Measurements from ENCODE around the gene CREB3L1. TPM values are rescaled to one million over a fixed set of nuclear protein-coding genes. Genes with fewer than 3 reads are reported as not detected.
"Not testable (repeated sequence)": the region's sequence is repeated elsewhere in the genome, so short reads cannot be mapped to it uniquely, and the experiment has no call there.

CREB3L1 gene
- total and polyA plus RNA-seq, 2 donors (not counting 3 experiments of a cell fraction or from before 2014, with no cell fraction given), result 0.23 to 0.84 TPM

DNA sequence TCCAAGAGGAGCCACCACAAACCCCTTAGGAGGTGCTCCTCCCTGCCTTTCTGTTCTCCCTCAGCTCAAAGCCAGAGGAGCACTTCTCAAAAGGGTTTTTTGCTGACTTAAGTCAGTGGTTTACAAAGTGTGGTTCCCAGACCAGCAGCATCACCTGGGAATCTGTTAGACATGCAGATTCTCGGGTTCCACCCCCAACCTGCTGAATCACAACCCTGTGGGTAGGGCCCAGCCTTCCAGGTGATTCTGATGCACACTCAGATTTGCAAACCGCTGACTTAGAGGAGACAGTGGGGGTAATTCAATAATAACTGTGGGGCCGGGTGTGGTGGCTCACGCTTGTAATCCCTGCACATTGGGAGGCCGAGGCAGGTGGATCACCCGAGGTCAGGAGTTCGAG, 22.8 kb downstream of the CREB3L1 start:
- intact Hi-C loops (cut with micrococcal nuclease) (no loop called here), dilution Hi-C loops (cut with MboI; ENCODE audit: extremely low pct_ligation_motif_present, low sequenced_read_pairs) (no loop called here)
- no peak overlapping the region for H2AFZ ChIP-seq (ENCODE audit: low read depth, low read length)
- H3K4me3 ChIP-seq (replicated peaks in 1 of 3; ENCODE audit: insufficient read depth in 1 of 3, low read depth in 1 of 3, low read length in 3 of 3), result no peak overlapping the region
- H3K4me1 ChIP-seq (ENCODE audit: control insufficient read depth, extremely low read depth, insufficient read depth, low read length), result peaks cover 17% of the 10 kb centered on the region
- ChIA-PET POLR2A (no interaction called here), CTCF (interaction anchor here (1.0 to 5.9 kb wide), 2 partner anchors 7 to 61 kb away, joined by 5 to 53 read pairs; no protein-coding TSS in a partner anchor)
- no peaks in the 10 kb centered on the region for H3K36me3 ChIP-seq (ENCODE audit: control insufficient read depth in 2 of 2, extremely low read depth in 1 of 2, insufficient read depth in 2 of 2, low read length in 2 of 2)
- H3K79me2 ChIP-seq (ENCODE audit: control insufficient read depth, insufficient read depth, low read length), result no peaks in the 10 kb centered on the region
- H3K9ac ChIP-seq (replicated peaks; ENCODE audit: extremely low read depth, insufficient read depth, low read length), result no peak overlapping the region
- DNase-seq (ENCODE audit: low read depth, low spot score), result no peak
- H3K9me1 ChIP-seq (replicated peaks; ENCODE audit: control insufficient read depth, extremely low read depth, insufficient read depth, low read length), result no peaks in the 10 kb centered on the region
- H3K9me3 ChIP-seq (replicated peaks; ENCODE audit: control insufficient read depth, insufficient read depth, low read length), result no peaks in the 10 kb centered on the region
- no peaks in the 10 kb centered on the region for H3K27me3 ChIP-seq (ENCODE audit: control insufficient read depth in 2 of 2, insufficient read depth in 2 of 2, low read length in 2 of 2)
- no peak overlapping the region for H3K27ac ChIP-seq (ENCODE audit: insufficient read depth, low read depth, low read length)
- no TSS peak for BruUV-seq (replicated peaks)
- no peak for FAIRE-seq
- no peak overlapping the region for H3K4me2 ChIP-seq (ENCODE audit: insufficient read depth, low read length)
- H4K20me1 ChIP-seq (replicated peaks; ENCODE audit: control insufficient read depth, extremely low read depth, insufficient read depth, low read length), result no peaks in the 10 kb centered on the region
- TF ChIP-seq, protein P1, sequence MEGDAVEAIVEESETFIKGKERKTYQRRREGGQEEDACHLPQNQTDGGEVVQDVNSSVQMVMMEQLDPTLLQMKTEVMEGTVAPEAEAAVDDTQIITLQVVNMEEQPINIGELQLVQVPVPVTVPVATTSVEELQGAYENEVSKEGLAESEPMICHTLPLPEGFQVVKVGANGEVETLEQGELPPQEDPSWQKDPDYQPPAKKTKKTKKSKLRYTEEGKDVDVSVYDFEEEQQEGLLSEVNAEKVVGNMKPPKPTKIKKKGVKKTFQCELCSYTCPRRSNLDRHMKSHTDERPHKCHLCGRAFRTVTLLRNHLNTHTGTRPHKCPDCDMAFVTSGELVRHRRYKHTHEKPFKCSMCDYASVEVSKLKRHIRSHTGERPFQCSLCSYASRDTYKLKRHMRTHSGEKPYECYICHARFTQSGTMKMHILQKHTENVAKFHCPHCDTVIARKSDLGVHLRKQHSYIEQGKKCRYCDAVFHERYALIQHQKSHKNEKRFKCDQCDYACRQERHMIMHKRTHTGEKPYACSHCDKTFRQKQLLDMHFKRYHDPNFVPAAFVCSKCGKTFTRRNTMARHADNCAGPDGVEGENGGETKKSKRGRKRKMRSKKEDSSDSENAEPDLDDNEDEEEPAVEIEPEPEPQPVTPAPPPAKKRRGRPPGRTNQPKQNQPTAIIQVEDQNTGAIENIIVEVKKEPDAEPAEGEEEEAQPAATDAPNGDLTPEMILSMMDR (IDR thresholded peaks at IDR 0.05; ENCODE audit: extremely low read depth in 1 of 2, insufficient read depth in 1 of 2, low read depth in 1 of 2, low read length in 2 of 2), result no peak
- TF ChIP-seq POLR2A (IDR thresholded peaks at IDR 0.05; ENCODE audit: low read depth, low read length), result no peak

DNA sequence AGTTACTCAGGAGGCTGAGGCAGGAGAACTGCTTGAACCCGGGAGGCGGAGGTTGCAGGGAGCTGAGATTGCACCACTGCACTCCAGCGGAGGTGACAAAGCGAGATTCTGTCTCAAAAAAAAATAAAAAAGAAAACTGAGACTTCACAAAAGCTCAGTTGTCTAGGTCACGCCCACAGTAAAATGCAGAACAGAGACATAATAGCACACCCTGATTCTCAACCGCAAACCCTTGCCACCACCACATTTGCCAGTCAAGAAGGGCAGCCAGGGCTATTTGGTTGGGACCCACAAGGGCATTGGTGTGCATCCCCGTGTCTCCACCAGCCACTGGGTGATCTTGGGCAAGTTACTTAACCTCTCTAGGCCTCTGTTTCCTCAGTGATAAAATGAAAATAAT, 25.4 kb downstream of the CREB3L1 start:
- no peaks in the 10 kb centered on the region for H3K27me3 ChIP-seq (ENCODE audit: control insufficient read depth in 2 of 2, insufficient read depth in 2 of 2, low read length in 2 of 2)
- no peak overlapping the region for H3K9ac ChIP-seq (replicated peaks; ENCODE audit: extremely low read depth, insufficient read depth, low read length)
- H4K20me1 ChIP-seq (replicated peaks; ENCODE audit: control insufficient read depth, extremely low read depth, insufficient read depth, low read length), result no peaks in the 10 kb centered on the region
- H3K4me3 ChIP-seq (replicated peaks in 1 of 3; ENCODE audit: insufficient read depth in 1 of 3, low read depth in 1 of 3, low read length in 3 of 3), result no peak overlapping the region
- no peak for TF ChIP-seq POLR2AphosphoS5 (IDR thresholded peaks at IDR 0.05; ENCODE audit: insufficient read depth, low read depth, low read length)
- no peak for TF ChIP-seq GATA2 (IDR thresholded peaks at IDR 0.05; ENCODE audit: insufficient read depth, insufficient read length, low read depth, low read length)
- TF ChIP-seq, protein P1 (IDR thresholded peaks at IDR 0.05; ENCODE audit: extremely low read depth in 1 of 2, insufficient read depth in 1 of 2, low read depth in 1 of 2, low read length in 2 of 2), result no peak
- no peak for TF ChIP-seq POLR2A (IDR thresholded peaks at IDR 0.05; ENCODE audit: low read depth, low read length)
- TF ChIP-seq FOS (IDR thresholded peaks at IDR 0.05; ENCODE audit: borderline replicate concordance, insufficient read depth, low read length), result no peak
- no peak overlapping the region for H3K4me2 ChIP-seq (ENCODE audit: insufficient read depth, low read length)
- no peaks in the 10 kb centered on the region for H3K36me3 ChIP-seq (ENCODE audit: control insufficient read depth in 2 of 2, extremely low read depth in 1 of 2, insufficient read depth in 2 of 2, low read length in 2 of 2)
- BruUV-seq (replicated peaks), result no TSS peak
- no peaks in the 10 kb centered on the region for H3K9me3 ChIP-seq (replicated peaks; ENCODE audit: control insufficient read depth, insufficient read depth, low read length)
- dilution Hi-C loops (cut with MboI; ENCODE audit: extremely low pct_ligation_motif_present, low sequenced_read_pairs) (no loop called here), intact Hi-C loops (cut with micrococcal nuclease) (no loop called here)
- DNase-seq (ENCODE audit: low read depth, low spot score) (no peak), FAIRE-seq (no peak)
- no peak overlapping the region for H3K27ac ChIP-seq (ENCODE audit: insufficient read depth, low read depth, low read length)
- no peaks in the 10 kb centered on the region for H3K4me1 ChIP-seq (ENCODE audit: control insufficient read depth, extremely low read depth, insufficient read depth, low read length)
- H2AFZ ChIP-seq (ENCODE audit: low read depth, low read length), result no peak overlapping the region
- H3K79me2 ChIP-seq (ENCODE audit: control insufficient read depth, insufficient read depth, low read length), result no peaks in the 10 kb centered on the region
- H3K9me1 ChIP-seq (replicated peaks; ENCODE audit: control insufficient read depth, extremely low read depth, insufficient read depth, low read length), result no peaks in the 10 kb centered on the region
- CTCF ChIA-PET, result interaction anchor here (10.9 kb wide), 1 partner anchor 62 kb away, joined by 367 read pairs; no protein-coding TSS in a partner anchor
- POLR2A ChIA-PET, result no interaction called here

DNA sequence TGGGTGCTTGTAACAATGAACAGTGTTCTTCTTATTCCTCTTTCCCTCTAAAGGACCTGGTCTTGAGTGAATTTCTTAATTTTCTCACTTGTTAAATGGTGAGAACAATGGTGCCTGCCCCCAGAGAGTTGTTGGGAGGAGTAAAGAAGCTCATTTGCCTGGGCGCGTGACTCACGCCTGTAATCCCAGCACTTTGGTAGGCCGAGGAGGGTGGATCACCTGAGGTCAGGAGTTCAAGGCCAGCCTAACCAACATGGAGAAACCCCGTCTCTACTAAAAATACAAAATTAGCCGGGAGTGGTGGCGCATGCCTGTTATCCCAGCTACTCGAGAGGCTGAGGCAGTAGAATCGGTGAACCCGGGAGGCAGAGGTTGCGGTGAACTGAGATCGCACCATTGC, 26.6 kb downstream of the CREB3L1 start:
- H3K79me2 ChIP-seq (ENCODE audit: control insufficient read depth, insufficient read depth, low read length); H3K4me3 ChIP-seq (replicated peaks in 1 of 3; ENCODE audit: insufficient read depth in 1 of 3, low read depth in 1 of 3, low read length in 3 of 3); H4K20me1 ChIP-seq (replicated peaks; ENCODE audit: control insufficient read depth, extremely low read depth, insufficient read depth, low read length); intact Hi-C loops (cut with micrococcal nuclease); H3K9ac ChIP-seq (replicated peaks; ENCODE audit: extremely low read depth, insufficient read depth, low read length); H3K4me1 ChIP-seq (ENCODE audit: control insufficient read depth, extremely low read depth, insufficient read depth, low read length); BruUV-seq (replicated peaks); H3K4me2 ChIP-seq (ENCODE audit: insufficient read depth, low read length); FAIRE-seq; H3K9me3 ChIP-seq (replicated peaks; ENCODE audit: control insufficient read depth, insufficient read depth, low read length); H2AFZ ChIP-seq (ENCODE audit: low read depth, low read length); H3K27ac ChIP-seq (ENCODE audit: insufficient read depth, low read depth, low read length); H3K27me3 ChIP-seq (ENCODE audit: control insufficient read depth in 2 of 2, insufficient read depth in 2 of 2, low read length in 2 of 2); dilution Hi-C loops (cut with MboI; ENCODE audit: extremely low pct_ligation_motif_present, low sequenced_read_pairs); H3K9me1 ChIP-seq (replicated peaks; ENCODE audit: control insufficient read depth, extremely low read depth, insufficient read depth, low read length); H3K36me3 ChIP-seq (ENCODE audit: control insufficient read depth in 2 of 2, extremely low read depth in 1 of 2, insufficient read depth in 2 of 2, low read length in 2 of 2); DNase-seq (ENCODE audit: low read depth, low spot score): not testable (repeated sequence)
- POLR2A ChIA-PET, result interaction anchor here (0.7 kb wide), 1 partner anchor 34 kb away, joined by 8 read pairs; no protein-coding TSS in a partner anchor
- CTCF ChIA-PET, result interaction anchor here (0.6 to 10.9 kb wide), 7 partner anchors 8 to 63 kb away, joined by 3 to 367 read pairs (median 3); no protein-coding TSS in a partner anchor

All from endothelial cell of umbilical vein (primary cell).